NCI-H128 (cell line): ENCODE results near the gene SLC37A3.
"Not testable (repeated sequence)": the region's sequence is repeated elsewhere in the genome, so short reads cannot be mapped to it uniquely, and the experiment has no call there.

Experiments
- DNase-seq: peaks from one replicate; lab custom pipeline; 2025; ENCODE audit not compliant: unreplicated experiment; lab: John Stamatoyannopoulos, UW

Gene SLC37A3

DNA sequence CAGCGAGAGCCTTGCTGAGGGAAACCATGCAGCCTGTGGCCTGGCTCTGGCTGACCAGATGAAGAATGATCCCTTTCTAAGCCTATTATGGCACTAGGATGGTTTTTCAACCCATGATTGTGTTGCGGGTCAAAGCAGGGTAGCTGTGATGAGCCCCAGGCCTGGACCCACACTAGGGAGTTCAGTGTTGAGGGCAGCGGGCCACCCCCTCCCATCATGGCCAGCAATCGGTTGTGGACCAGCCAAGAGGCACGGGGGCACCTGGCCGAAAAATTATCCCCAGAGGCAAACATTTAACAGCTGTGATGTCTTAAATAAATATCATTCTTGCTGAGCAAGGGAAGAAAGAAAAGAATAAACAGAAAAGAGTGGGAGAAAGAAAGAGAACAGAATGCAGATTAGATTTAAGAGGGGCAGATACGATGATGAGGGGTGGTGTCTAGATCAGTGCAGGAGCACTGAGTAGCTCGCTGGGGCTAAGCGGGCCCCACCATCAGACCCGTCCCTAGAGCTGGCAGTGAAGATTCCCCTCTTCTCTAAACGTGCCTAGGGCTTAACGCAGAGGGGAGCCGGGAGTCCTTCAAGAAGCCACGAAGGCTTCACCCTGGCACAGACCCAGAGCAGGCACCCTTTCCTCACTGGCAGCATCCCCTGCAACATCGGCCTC is 82.7 kb downstream of the SLC37A3 start:
- DNase-seq = no peak

DNA sequence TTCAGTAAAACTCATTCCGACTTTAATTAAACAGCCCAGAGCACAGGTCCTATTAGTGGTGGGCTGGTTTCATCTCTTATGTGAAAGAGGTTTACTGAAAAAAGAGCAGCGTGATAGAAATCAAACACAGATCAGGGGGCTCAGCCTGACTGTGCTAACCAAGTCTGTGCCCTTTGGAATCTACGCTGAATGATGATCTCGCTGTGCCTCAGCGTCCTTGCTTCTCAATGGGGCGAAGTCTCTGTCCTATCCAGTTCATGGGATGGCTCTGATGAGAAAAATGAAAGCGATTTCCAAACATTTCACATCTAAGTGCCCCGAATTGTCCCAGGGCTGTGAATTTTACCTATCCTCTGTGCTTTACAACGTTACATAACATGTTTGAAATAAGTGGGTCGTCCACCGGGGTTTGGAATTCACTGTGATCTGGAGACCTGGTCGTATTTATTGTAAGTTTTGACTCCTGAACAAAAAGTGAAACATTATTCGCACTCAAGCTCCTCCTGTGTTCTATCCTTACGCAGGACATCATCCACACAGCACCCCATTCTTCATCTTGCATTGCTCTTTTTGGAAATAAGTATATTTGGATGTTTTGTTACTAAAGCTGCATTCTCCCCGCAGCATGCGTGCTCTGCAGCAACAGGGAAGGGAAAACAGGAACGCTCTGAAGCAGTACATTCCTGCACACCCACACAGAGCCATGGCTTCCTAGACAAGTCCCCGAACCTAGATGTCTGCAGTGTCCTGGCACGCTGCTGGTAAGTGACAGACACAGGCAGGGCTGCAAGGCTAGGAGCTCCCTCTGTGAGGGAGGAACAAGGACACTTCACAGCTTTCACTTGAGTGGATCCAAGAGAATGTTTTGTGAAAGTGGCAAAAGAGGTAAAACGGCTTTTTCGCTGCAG is 83.5 kb downstream of the SLC37A3 start:
- no peak for DNase-seq

DNA sequence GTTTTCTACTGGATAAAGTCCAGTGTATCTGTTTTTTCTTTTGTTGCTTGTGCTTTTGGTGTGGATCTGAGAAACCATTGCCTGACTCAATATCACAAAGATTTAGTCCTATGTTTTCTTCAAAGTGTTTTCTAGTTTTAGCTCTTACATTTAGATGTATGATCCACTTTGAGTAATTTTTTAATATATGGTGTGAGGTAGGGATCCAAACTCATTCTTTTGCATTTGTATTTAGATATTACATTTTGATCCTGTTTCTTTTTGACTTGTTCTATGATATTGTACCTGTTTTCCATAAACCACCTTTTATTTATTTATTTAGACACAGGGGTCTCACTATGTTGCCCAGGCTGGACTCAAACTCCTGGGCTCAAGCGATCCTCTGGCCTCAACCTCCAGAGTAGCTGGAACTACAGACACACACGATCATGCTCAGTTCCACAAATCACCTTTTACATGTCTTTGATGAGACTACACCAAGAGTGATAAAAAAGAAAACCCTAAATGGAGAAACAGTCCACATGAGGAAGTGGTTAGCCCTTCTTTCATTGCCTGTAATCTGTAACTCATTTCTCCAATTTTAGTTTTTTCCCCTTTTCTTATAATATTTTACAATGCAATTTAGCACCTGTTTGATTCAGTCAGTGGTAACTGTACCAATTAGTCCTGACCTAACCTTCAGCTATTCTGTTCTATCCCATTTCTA is 86.0 kb downstream of the SLC37A3 start:
- DNase-seq = no peak

DNA sequence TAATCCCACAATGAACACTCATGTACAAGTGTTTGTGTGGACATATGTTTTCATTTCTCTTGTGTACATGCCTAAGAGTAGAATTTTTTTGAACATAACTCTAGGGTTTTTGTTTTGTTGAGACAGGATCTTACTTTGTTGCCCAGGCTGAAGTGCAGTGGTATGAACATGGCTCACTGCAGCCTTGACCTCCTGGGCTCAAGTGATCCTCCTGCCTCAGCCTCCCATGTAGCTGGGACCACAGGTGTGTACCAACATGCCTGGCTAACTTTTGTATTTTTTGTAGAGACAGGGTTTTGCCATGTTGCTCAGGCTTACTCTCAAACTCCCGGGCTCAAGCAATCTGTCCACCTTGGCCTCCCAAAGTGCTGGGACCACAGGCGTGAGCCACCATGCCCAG is 87.2 kb downstream of the SLC37A3 start:
- not testable (repeated sequence) for DNase-seq

DNA sequence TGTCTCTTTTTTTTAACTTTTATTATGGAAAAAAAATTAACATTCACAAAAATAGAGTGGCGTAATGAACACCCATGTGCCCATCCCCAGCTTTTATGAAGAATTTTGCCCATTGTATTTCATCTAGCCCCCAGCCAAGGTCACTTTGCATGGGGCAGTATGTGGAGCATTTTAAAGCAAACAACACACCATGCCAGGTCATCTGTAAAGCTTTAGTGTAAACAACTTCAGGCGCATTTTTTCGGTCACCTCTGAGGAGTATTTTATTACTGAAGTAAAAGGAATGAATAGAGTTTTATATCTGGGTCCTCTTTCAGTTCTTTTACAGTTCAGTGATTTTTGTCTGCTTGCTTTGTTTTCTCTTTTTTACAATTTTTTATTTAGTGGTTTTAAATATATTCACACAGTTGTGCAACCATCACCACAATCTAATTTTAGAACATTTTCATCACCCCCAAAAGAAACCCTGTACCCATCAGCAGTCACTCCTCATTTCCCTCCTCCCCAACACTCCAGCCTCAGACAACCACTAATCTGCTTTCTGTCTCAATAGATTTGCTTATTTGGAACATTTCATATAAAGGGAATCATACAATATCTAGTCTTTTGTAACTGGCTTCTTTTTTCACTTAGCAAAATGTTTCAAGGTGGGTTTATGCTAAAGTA is 87.9 kb downstream of the SLC37A3 start:
- DNase-seq = no peak

DNA sequence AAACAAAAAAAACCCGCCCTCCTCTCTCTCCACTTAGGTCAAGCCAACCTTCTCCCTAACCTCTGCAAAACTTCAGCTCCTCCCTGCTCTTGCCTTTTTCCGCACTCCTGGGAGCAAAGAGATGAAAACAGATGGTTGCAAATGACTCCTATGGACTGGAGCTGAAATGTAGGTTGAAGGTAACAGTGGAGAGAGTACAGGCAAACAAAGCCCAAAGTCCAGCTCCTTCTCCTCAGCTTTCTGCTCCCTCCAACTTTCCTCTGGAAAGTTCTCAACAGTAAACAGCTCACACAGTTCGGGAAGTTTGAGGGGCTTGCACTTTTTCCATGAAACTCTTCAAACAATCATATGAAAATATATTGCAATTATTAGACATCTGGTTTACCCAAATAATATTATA is 90.3 kb downstream of the SLC37A3 start:
- DNase-seq = no peak

DNA sequence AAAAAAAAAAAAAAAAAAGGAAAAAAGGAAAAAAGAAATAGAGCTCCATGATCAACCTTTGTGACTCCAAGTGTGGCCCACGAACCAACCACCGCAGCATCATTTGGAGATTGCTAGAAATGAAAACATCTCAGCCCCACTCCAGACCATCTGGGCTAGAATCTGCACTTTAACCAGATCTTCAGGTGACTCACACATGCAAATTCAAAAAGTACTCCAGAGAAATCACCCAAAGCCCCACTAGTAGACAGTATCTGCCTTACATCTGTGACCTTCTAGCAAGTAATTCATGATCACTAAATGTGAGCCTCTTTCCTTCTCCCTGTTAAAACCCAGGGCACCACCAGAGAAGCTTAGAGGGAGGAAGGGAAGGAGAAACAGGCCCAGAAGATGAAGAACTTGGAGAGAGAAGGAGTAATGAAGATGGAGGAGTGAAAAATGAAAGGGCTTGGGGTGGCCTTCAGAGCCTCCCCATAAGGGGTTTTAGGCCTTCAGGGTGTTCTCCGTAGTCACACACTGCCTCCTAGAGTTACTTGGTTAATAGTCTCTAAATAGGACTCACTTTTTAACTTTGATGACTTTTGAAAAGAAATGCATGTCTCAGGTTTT is 94.0 kb downstream of the SLC37A3 start:
- DNase-seq = no peak

DNA sequence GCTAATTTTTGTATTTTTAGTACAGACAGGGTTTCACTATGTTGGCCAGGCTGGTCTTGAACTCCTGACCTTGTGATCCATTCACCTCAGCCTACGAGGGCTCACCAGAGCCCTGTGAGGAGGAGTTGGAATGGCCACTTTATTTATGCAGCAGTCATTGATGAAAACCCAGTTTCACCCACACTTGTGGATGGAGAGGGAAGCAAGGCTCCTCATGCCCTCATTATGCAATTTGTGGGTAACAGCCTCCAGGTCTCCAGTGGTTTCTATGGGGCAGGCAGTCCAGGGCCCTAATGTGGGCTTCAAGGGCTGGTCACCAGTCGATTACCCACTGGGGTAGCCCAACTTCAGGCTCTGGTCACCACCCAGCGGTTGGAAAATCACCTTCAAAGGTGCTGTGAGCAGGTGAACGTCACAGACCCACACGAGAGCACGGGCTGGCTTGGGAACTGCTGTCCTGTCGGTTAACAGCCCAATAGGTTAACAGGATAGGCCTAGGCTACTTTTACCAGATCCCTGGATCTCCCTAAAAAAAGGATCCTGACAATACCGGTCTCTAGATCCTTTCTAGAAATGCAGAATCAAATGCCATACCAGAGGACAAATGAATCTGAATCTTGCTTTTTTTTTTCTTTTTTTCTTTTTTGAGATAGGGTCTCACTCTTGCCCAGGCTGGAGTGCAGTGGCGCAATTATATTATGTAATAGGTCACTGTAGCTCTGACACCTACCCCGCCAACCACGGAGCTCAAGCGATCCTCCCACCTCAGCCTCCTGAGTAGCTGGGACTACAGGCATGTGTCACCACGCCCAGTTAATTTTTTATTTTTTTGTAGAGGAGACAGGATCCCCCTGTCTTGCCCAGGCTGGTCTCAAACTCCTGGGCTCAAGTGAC is 97.8 kb downstream of the SLC37A3 start:
- DNase-seq = no peak

DNA sequence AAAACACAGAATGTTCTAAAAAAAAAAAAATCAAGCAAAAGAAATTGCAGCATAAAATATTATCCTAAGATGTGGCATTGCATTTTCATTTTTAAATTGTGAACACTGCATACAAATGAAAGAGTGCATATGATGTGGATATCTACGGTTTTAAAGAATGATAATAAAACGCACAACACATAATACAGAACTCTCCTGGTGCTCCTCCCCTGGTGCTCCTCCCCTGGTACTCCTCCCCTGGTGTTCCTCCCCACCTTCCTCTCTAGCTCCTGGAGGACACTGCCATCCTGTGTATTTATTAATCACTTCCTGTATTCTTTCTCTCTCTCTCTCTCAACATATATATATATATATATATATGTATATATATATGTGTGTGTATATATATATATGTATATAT is 100.1 kb downstream of the SLC37A3 start:
- DNase-seq = no peak

DNA sequence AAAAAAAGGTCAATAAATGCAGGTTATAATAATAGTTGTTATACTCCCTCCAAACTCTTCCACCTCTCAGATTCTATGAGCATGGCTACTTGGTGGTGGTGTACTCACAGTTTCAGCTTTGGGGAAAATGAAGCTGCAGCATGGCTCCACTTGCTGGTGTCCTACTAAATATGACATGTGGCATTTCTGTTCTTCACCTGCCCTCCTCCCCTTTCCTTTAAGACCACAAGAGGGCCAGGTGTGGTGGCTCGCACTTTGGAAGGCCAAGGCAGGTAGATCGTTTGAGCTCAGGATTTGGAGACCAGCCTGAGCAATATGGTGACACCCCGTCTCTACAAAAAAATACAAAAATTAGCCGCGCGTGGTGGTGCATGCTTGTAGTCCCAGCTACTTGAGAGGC is 101.1 kb downstream of the SLC37A3 start:
- no peak for DNase-seq

DNA sequence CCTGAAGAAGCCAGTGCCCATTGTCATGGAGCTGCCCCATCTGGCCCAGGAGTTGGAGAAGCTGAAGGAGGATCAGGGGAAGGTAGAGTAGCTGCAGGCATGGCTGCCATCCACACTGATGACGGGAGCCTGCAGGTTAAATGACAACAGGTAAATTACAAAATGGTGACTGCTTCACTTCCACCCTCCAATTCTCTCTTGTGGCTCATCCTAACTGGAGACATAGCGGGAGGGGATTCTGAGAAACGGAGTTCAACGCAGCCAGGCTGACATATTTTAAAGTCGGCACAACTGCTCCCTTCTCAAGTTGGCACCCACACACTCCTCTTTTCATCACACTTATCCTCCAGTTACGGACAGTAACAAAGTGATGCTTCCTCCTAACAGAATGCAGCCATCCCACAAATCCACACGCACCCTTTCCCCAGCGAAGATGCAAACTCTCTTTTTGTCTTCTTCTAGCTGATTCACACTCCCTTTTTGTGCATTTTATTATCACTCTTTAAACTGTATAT is 103.0 kb downstream of the SLC37A3 start:
- no peak for DNase-seq

DNA sequence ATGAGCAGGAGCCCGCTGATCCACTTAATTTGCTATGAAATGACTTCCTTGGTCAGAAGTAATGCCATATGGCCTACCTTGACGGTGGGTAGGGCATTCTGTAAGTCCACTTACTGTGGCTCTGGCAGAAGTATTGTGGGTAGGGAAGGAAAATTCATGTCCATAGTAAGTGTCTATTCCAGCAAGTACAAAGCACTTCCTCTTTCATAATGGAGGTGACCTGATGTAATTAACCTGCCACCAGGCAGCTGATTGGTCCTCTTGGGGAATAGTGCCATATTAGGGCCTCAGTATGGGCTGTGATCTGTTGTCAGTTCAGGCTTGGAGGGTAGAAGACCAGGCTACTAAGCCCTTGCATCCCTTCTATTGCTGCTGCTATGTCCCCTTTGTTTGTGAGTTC is 103.9 kb downstream of the SLC37A3 start:
- no peak for DNase-seq

DNA sequence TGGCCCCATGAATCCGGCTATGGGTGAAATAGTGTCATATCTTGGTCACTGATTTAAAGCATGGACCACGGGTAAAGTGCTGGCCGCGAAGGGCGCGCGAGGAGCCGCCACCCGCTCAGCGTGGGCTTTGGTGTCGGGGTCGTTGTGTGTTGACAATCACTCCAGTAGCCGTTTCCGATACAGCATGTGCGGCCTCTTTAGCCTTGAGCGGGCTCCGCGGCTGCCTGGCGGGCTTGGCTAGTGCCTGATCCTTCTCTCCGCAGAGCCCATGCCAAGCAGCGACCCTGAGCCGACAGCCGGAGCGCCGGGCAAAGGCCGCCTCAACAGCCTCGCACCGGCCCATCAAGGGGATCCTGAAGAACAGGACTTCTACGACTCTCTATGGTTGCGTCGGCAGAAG is 105.9 kb downstream of the SLC37A3 start:
- DNase-seq = no peak

DNA sequence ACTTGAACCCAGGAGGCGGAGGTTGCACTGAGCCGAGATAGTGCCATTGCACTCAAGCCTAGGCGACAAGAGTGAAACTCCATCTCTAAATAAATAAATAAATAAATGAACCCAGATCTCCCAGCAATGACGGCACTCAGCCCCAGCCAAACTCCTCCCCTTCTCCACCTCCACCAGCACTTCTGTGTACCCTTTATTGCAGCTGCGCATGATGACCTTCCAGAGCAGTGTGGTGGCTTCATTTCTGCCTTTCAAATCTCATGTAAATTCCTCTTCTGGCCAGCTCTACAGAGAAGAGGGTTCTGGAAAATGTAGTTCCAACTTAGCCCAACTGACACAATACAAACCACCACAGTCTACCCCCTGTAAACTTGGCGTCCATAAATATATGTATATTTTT is 108.5 kb downstream of the SLC37A3 start:
- no peak for DNase-seq

DNA sequence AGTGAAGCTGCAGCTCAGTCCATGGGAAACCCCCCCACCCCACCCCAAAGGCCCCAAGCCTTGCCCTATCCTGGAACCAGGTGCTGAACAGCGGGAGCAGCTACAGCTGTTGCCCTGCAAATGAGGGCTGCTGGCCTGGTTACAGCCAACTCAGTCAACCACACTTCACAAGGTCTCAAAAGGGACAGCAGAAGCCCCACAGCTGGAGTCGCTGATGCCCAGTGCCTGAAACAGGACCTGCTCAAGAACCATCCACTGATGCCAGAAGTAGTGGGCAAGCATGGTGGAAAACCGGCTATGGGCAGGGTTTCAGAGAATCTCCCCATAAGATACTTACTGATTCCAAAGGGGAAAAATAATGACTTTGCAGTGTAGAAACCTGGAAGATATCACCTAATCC is 110.3 kb downstream of the SLC37A3 start:
- no peak for DNase-seq

DNA sequence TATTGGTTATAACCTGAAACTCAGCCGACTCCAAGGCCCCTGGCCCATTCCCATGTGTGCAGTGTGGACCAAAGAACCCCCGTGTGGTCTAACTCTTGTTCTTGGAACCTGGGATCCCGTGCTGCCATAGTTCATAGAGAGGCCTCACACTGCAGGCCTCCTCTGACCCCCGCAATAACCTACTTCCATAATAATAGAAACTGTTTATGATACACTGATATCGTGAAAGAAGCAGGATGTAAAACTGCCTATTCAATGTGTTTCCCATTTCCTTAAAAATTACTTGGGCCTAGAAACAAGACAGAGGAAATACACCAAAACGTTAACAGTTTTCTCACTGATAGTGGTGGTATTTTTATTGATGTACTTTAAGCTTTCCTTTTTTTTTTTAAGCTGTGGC is 112.4 kb downstream of the SLC37A3 start:
- DNase-seq = no peak

DNA sequence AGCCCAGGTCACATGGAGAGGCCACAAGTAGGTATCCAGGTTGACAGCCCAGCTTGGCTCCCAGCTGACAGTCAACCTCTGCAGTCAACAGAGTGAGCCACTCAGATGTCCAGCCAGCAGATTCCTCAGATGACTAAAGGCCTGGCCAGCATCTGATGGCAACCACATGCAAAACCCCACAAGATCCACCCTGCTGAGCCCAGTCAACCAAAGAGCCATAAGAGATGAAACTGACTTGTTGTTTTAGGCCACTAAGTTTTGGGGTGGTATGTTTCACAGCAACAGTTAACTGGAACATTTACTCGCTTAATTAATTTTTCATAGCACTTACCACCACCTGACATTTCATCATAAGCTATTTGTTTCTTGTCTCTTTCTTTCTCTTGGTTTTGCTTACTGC is 114.3 kb downstream of the SLC37A3 start:
- DNase-seq = no peak
